Measurements from ENCODE around the gene POLR3GL.
A peak's percentile ranks its signal among the peaks of the same experiment; 100 is the strongest.

POLR3GL gene

GRCh38 chr1:145975216-145975615 is 10.7 kb downstream of the POLR3GL start:
- H3K4me3 ChIP-seq (ENCODE audit: insufficient read length, low read depth): no peak overlapping the region
- H3K9me3 ChIP-seq (ENCODE audit: insufficient read depth, low read length): no peaks in the 10 kb centered on the region
- TF ChIP-seq ZNF274 (IDR thresholded peaks at IDR 0.05; ENCODE audit: low read depth, low read length) (no peak), YY1 (IDR thresholded peaks at IDR 0.05; ENCODE audit: insufficient read depth, insufficient read length) (no peak)
- no peaks in the 10 kb centered on the region for H3K27me3 ChIP-seq (ENCODE audit: insufficient read depth, insufficient read length)
- no peak for DNase-seq (ENCODE audit: low read depth, low spot score)
- H3K4me1 ChIP-seq (ENCODE audit: insufficient read depth, insufficient read length): peaks cover 6% of the 10 kb centered on the region
- no peaks in the 10 kb centered on the region for H3K36me3 ChIP-seq (ENCODE audit: insufficient read depth, insufficient read length, low read length)
- H3K9ac ChIP-seq (ENCODE audit: insufficient read length, low read depth): no peak overlapping the region

GRCh38 chr1:145977016-145977415 is 12.5 kb downstream of the POLR3GL start:
- H3K4me3 ChIP-seq (ENCODE audit: insufficient read length, low read depth): no peak overlapping the region
- no peaks in the 10 kb centered on the region for H3K27me3 ChIP-seq (ENCODE audit: insufficient read depth, insufficient read length)
- no peaks in the 10 kb centered on the region for H3K36me3 ChIP-seq (ENCODE audit: insufficient read depth, insufficient read length, low read length)
- no peak overlapping the region for H3K9ac ChIP-seq (ENCODE audit: insufficient read length, low read depth)
- TF ChIP-seq ZNF274 (IDR thresholded peaks at IDR 0.05; ENCODE audit: low read depth, low read length) (no peak), YY1 (IDR thresholded peaks at IDR 0.05; ENCODE audit: insufficient read depth, insufficient read length) (no peak), SUZ12 (IDR thresholded peaks at IDR 0.05; ENCODE audit: extremely low read depth, insufficient read depth, insufficient read length) (no peak)
- H3K9me3 ChIP-seq (ENCODE audit: insufficient read depth, low read length): no peaks in the 10 kb centered on the region
- peaks cover 6% of the 10 kb centered on the region for H3K4me1 ChIP-seq (ENCODE audit: insufficient read depth, insufficient read length)
- DNase-seq (ENCODE audit: low read depth, low spot score): no peak

GRCh38 chr1:145977486-145978470 is 13.3 kb downstream of the POLR3GL start:
- no peak overlapping the region for H3K9ac ChIP-seq (ENCODE audit: insufficient read length, low read depth)
- no peak overlapping the region for H3K4me3 ChIP-seq (ENCODE audit: insufficient read length, low read depth)

GRCh38 chr1:145978471-145978853 is 14.0 kb downstream of the POLR3GL start:
- H3K36me3 ChIP-seq (ENCODE audit: insufficient read depth, insufficient read length, low read length): no peaks in the 10 kb centered on the region
- H3K4me1 ChIP-seq (ENCODE audit: insufficient read depth, insufficient read length): peaks cover 6% of the 10 kb centered on the region
- no peak overlapping the region for H3K4me3 ChIP-seq (ENCODE audit: insufficient read length, low read depth)
- no peak for DNase-seq (ENCODE audit: low read depth, low spot score)
- no peak for TF ChIP-seq YY1 (IDR thresholded peaks at IDR 0.05; ENCODE audit: insufficient read depth, insufficient read length)
- no peak for TF ChIP-seq ZNF274 (IDR thresholded peaks at IDR 0.05; ENCODE audit: low read depth, low read length)
- no peak for TF ChIP-seq SUZ12 (IDR thresholded peaks at IDR 0.05; ENCODE audit: extremely low read depth, insufficient read depth, insufficient read length)
- H3K9me3 ChIP-seq (ENCODE audit: insufficient read depth, low read length): no peaks in the 10 kb centered on the region
- no peaks in the 10 kb centered on the region for H3K27me3 ChIP-seq (ENCODE audit: insufficient read depth, insufficient read length)
- H3K9ac ChIP-seq (ENCODE audit: insufficient read length, low read depth): peak overlapping the region; percentile 53

More at GRCh38 chr1:145977486-145978470, 13.3 kb downstream of the POLR3GL start:
- no peaks in the 10 kb centered on the region for H3K36me3 ChIP-seq (ENCODE audit: insufficient read depth, insufficient read length, low read length)
- peak; percentile 89 for DNase-seq (ENCODE audit: low read depth, low spot score)
- peaks cover 6% of the 10 kb centered on the region for H3K4me1 ChIP-seq (ENCODE audit: insufficient read depth, insufficient read length)
- H3K9me3 ChIP-seq (ENCODE audit: insufficient read depth, low read length): no peaks in the 10 kb centered on the region
- no peak for TF ChIP-seq ZNF274 (IDR thresholded peaks at IDR 0.05; ENCODE audit: low read depth, low read length)
- no peak for TF ChIP-seq YY1 (IDR thresholded peaks at IDR 0.05; ENCODE audit: insufficient read depth, insufficient read length)
- TF ChIP-seq SUZ12 (IDR thresholded peaks at IDR 0.05; ENCODE audit: extremely low read depth, insufficient read depth, insufficient read length): no peak
- H3K27me3 ChIP-seq (ENCODE audit: insufficient read depth, insufficient read length): no peaks in the 10 kb centered on the region

GRCh38 chr1:145978854-145979745 is 14.6 kb downstream of the POLR3GL start:
- TF ChIP-seq YY1 (IDR thresholded peaks at IDR 0.05; ENCODE audit: insufficient read depth, insufficient read length) (no peak), ZNF274 (IDR thresholded peaks at IDR 0.05; ENCODE audit: low read depth, low read length) (no peak), SUZ12 (IDR thresholded peaks at IDR 0.05; ENCODE audit: extremely low read depth, insufficient read depth, insufficient read length) (no peak)
- peak; percentile 99 for DNase-seq (ENCODE audit: low read depth, low spot score)
- Histone ChIP-seq H3K9ac (ENCODE audit: insufficient read length, low read depth) (peak overlapping the region; percentile 53), H3K9me3 (ENCODE audit: insufficient read depth, low read length) (no peaks in the 10 kb centered on the region), H3K4me1 (ENCODE audit: insufficient read depth, insufficient read length) (peaks cover 6% of the 10 kb centered on the region), H3K4me3 (ENCODE audit: insufficient read length, low read depth) (peak overlapping the region; percentile 2), H3K36me3 (ENCODE audit: insufficient read depth, insufficient read length, low read length) (no peaks in the 10 kb centered on the region), H3K27me3 (ENCODE audit: insufficient read depth, insufficient read length) (no peaks in the 10 kb centered on the region)

- peaks cover 6% of the 10 kb centered on the region for H3K4me1 ChIP-seq (ENCODE audit: insufficient read depth, insufficient read length)
- no peaks in the 10 kb centered on the region for H3K9me3 ChIP-seq (ENCODE audit: insufficient read depth, low read length)
- TF ChIP-seq YY1 (IDR thresholded peaks at IDR 0.05; ENCODE audit: insufficient read depth, insufficient read length): no peak
- no peak for TF ChIP-seq ZNF274 (IDR thresholded peaks at IDR 0.05; ENCODE audit: low read depth, low read length)
- no peak for TF ChIP-seq SUZ12 (IDR thresholded peaks at IDR 0.05; ENCODE audit: extremely low read depth, insufficient read depth, insufficient read length)
- DNase-seq (ENCODE audit: low read depth, low spot score): no peak
- no peaks in the 10 kb centered on the region for H3K27me3 ChIP-seq (ENCODE audit: insufficient read depth, insufficient read length)
- H3K9ac ChIP-seq (ENCODE audit: insufficient read length, low read depth): no peak overlapping the region
- H3K4me3 ChIP-seq (ENCODE audit: insufficient read length, low read depth): no peak overlapping the region
- no peaks in the 10 kb centered on the region for H3K36me3 ChIP-seq (ENCODE audit: insufficient read depth, insufficient read length, low read length)
These were observed 15.4 kb downstream of the POLR3GL start for GRCh38 chr1:145979746-145980456.
